ENCODE measurements around the gene FGD1. TPM values are rescaled to one million over a fixed set of nuclear protein-coding genes. Genes with fewer than 3 reads are reported as not detected.

The FGD1 gene
- total and polyA plus RNA-seq, 12 donors, result 2.9 to 14.2 (median 8.8) TPM

- H3K36me3 ChIP-seq (replicated peaks in 1 of 2), result no peaks in the 10 kb centered on the region
- no peaks in the 10 kb centered on the region for H3K4me1 ChIP-seq (replicated peaks in 1 of 2)
- intact Hi-C loops (cut with DNase I), result no loop called here
- no peaks in the 10 kb centered on the region for H3K27me3 ChIP-seq
- no peaks in the 10 kb centered on the region for H3K9me3 ChIP-seq (replicated peaks in 1 of 3)
- TF ChIP-seq CTCF (IDR thresholded peaks at IDR 0.05) (no peak), POLR2A (IDR thresholded peaks at IDR 0.05) (no peak)
- no peak overlapping the region for H3K4me3 ChIP-seq
- no peak overlapping the region for H3K27ac ChIP-seq
- no peak for DNase-seq
- 78 to 95% (median 86%) methylated on average over 1 of the region's 1 CpG for WGBS, 4 donors
These were observed 84.3 kb downstream of the FGD1 start for GRCh38 chrX:54411732-54412131.

DNA sequence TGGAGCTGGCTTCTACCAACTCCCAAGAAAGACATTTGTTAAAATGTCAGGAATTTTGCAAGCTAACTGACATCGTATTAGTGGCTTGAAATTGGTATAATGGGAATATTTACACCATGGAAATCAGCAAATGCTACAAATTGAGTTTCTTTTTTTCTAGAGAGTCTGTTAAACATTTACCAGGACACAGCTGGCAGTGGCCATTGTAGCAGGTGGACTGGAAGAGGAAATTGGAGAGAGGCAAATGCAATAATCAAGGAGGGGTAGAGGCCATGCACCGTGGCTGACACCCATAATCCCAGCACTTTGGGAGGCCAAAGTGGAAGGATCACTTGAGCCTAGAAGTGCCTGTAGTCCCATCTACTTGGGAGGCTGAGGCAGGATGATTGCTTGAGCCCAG is 88.8 kb downstream of the FGD1 start:
- H3K4me1 ChIP-seq (replicated peaks in 1 of 2), result no peaks in the 10 kb centered on the region
- H3K27me3 ChIP-seq, result no peaks in the 10 kb centered on the region
- intact Hi-C loops (cut with DNase I), result no loop called here
- WGBS, 4 donors, result 57 to 69% (median 68%) methylated on average over 1 to 2 of the region's 2 CpGs
- DNase-seq, result no peak
- no peak overlapping the region for H3K27ac ChIP-seq
- no peaks in the 10 kb centered on the region for H3K36me3 ChIP-seq (replicated peaks in 1 of 2)
- no peaks in the 10 kb centered on the region for H3K9me3 ChIP-seq (replicated peaks in 1 of 3)
- no peak for TF ChIP-seq POLR2A (IDR thresholded peaks at IDR 0.05)
- no peak for TF ChIP-seq CTCF (IDR thresholded peaks at IDR 0.05)
- H3K4me3 ChIP-seq, result no peak overlapping the region

DNA sequence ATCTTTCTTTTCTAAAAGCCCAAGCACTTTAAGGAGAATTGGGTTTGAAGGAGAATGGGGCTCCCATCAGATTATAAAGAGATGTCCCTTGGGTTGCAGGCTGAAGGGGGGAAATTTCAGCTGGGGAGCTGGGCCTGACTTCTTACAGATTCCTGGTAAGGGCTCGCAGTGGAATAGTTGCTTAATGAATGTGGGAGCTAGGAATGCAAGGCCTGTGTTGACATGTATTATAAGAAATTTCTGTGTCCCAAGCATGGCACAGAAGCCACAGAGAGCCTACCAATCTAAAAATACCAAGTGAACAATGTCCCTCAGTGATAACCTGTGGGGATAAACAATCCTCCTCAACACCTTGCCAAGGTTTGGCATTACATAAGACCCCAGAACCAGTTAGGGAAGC is 98.9 kb downstream of the FGD1 start:
- no peak for DNase-seq
- TF ChIP-seq POLR2A (IDR thresholded peaks at IDR 0.05) (no peak), CTCF (IDR thresholded peaks at IDR 0.05) (no peak)
- Histone ChIP-seq H3K36me3 (replicated peaks in 1 of 2) (no peaks in the 10 kb centered on the region), H3K4me1 (replicated peaks in 1 of 2) (no peaks in the 10 kb centered on the region), H3K9me3 (replicated peaks in 1 of 3) (no peaks in the 10 kb centered on the region), H3K27me3 (no peaks in the 10 kb centered on the region), H3K4me3 (no peak overlapping the region), H3K27ac (no peak overlapping the region)
- 88 to 100% (median 94%) methylated on average over 1 of the region's 1 CpG for WGBS, 4 donors
- intact Hi-C loops (cut with DNase I), result no loop called here

Other genes starting within 250 kb of the FGD1 start
- gene WNK3, start 138.2 kb downstream of the FGD1 start, total RNA-seq, result 10 to 100 TPM in 7 of 9 donors, 1 to 10 TPM in 2; 7.7 to 27.2 (median 14.9) TPM
- gene WNK3, start 138.2 kb downstream of the FGD1 start, polyA plus RNA-seq, result 1 to 10 TPM; 1.2 to 3.6 (median 1.5) TPM
- gene TSR2, start 55.8 kb downstream of the FGD1 start, total RNA-seq, result 10 to 100 TPM; 22.7 to 60.2 (median 36.7) TPM
- 10 to 100 TPM; 49.6 to 72.9 (median 52.6) TPM for gene TSR2, start 55.8 kb downstream of the FGD1 start, polyA plus RNA-seq
- 10 to 100 TPM; 15.5 to 37.5 (median 29.9) TPM for gene GNL3L, start 34.0 kb upstream of the FGD1 start, total RNA-seq
- gene GNL3L, start 34.0 kb upstream of the FGD1 start, polyA plus RNA-seq, result 10 to 100 TPM in 1 of 3 donors, 1 to 10 TPM in 2; 2.0 to 12.0 (median 4.5) TPM